Fibroblast of skin of back (primary cell): ENCODE measurements around the gene EGR4.

Source experiments
- DNase-seq: peaks from one replicate; pipeline ENCODE4 v3.0.0-alpha.2; 2013

Gene EGR4

GRCh38 chr2:73249636-73250035 lies 43.7 kb downstream of the EGR4 start:
- no peak for DNase-seq

GRCh38 chr2:73246850-73247249 lies 46.5 kb downstream of the EGR4 start:
- DNase-seq = no peak

GRCh38 chr2:73244580-73244979 lies 48.8 kb downstream of the EGR4 start:
- DNase-seq = no peak

- no peak for DNase-seq
Measured at GRCh38 chr2:73243884-73244570, 49.3 kb downstream of the EGR4 start.
